GM23338 (cell line): ENCODE data around the gene S100A13. TPM values are rescaled to one million over a fixed set of nuclear protein-coding genes. Genes with fewer than 3 reads are reported as not detected.

Source experiments
- ATAC-seq: fragments of 200-7000 bp; cut with Tn5 transposase; 3 replicates; pipeline ENCODE4 v1.9.1; 2020
- DNase-seq: peaks from one replicate; pipeline ENCODE4 v3.0.0-alpha.2; 2015; ENCODE audit warnings: low spot score
- H2AFZ ChIP-seq: fragments of 200-600 bp; sonication (generic); 2 replicates; pipeline ENCODE4 v1.8.0; 2016; ENCODE audit warnings: antibody characterized with exemption, mild to moderate bottlenecking, moderate library complexity
- H3F3A ChIP-seq: fragments of 200-600 bp; sonication (generic); replicated peaks from 2 replicates; pipeline ENCODE4 v1.8.0; 2017; ENCODE audit warnings: antibody characterized with exemption, mixed run types, low read depth
- H3K27ac ChIP-seq: fragments of 200-600 bp; sonication (generic); 2 replicates; pipeline ENCODE4 v1.6.1; 2016; ENCODE audit warnings: low read depth
- H3K27me3 ChIP-seq: fragments of 200-600 bp; sonication (generic); 2 replicates; pipeline ENCODE4 v1.8.0; 2016; ENCODE audit warnings: mild to moderate bottlenecking, mixed run types, moderate library complexity; ENCODE audit not compliant: insufficient read depth
- H3K36me3 ChIP-seq: fragments of 200-600 bp; sonication (generic); 2 replicates; pipeline ENCODE4 v1.8.0; 2016; ENCODE audit warnings: mild to moderate bottlenecking; ENCODE audit not compliant: insufficient read depth
- H3K4me1 ChIP-seq: fragments of 200-600 bp; sonication (generic); 2 replicates; pipeline ENCODE4 v1.8.0; 2016; ENCODE audit warnings: mild to moderate bottlenecking, moderate library complexity; ENCODE audit not compliant: insufficient read depth
- H3K4me2 ChIP-seq: fragments of 200-600 bp; sonication (generic); 2 replicates; pipeline ENCODE4 v1.7.1; 2017; ENCODE audit warnings: mixed run types
- H3K4me3 ChIP-seq: fragments of 200-600 bp; sonication (generic); 2 replicates; pipeline ENCODE4 v1.6.1; 2016; ENCODE audit warnings: mixed run types
- H3K79me2 ChIP-seq: fragments of 200-600 bp; sonication (generic); replicated peaks from 2 replicates; pipeline ENCODE4 v1.8.0; 2017; ENCODE audit warnings: mild to moderate bottlenecking; ENCODE audit not compliant: insufficient read depth
- H3K9me2 ChIP-seq: fragments of 200-600 bp; sonication (generic); 2 replicates; pipeline ENCODE4 v1.8.0; 2017; ENCODE audit not compliant: insufficient read depth
- H4K20me1 ChIP-seq: fragments of 200-600 bp; sonication (generic); replicated peaks from 2 replicates; pipeline ENCODE4 v1.8.0; 2017; ENCODE audit warnings: mild to moderate bottlenecking; ENCODE audit not compliant: insufficient read depth
- H3K27ac Mint-ChIP-seq: 2 replicates; pipeline ENCODE4 v1.8.0; 2020; ENCODE audit warnings: inconsistent platforms, mild to moderate bottlenecking, moderate library complexity, mixed read lengths
- H3K27me3 Mint-ChIP-seq: 3 replicates; pipeline ENCODE4 v1.8.0; 2022; ENCODE audit warnings: low read depth, mild to moderate bottlenecking, moderate library complexity, mixed read lengths, inconsistent platforms; ENCODE audit not compliant: insufficient read depth, poor library complexity
- H3K36me3 Mint-ChIP-seq: 3 replicates; pipeline ENCODE4 v1.8.0; 2021; ENCODE audit warnings: low read depth, mild to moderate bottlenecking, inconsistent platforms, moderate library complexity, mixed read lengths
- H3K4me1 Mint-ChIP-seq: 3 replicates; pipeline ENCODE4 v1.8.0; 2020; ENCODE audit warnings: mild to moderate bottlenecking, inconsistent platforms, mixed read lengths
- H3K4me3 Mint-ChIP-seq: 3 replicates; pipeline ENCODE4 v1.8.0; 2021; ENCODE audit warnings: moderate library complexity, mild to moderate bottlenecking, inconsistent platforms, mixed read lengths
- H3K9me3 Mint-ChIP-seq: 3 replicates; pipeline ENCODE4 v1.8.0; 2020; ENCODE audit warnings: moderate library complexity, mild to moderate bottlenecking, inconsistent platforms, mixed read lengths
- EZH2phosphoT487 ChIP-seq: fragments of 200-600 bp; sonication (generic); IDR thresholded peaks from one replicate; pipeline ENCODE4 v1.8.1; 2018; ENCODE audit warnings: antibody characterized with exemption; ENCODE audit not compliant: unreplicated experiment
- NANOG ChIP-seq: IDR thresholded peaks from 2 replicates; pipeline ENCODE4 v1.6.1; 2016; ENCODE audit warnings: antibody characterized with exemption, borderline replicate concordance
- REST ChIP-seq: IDR thresholded peaks from one replicate; pipeline ENCODE4 v1.6.1; 2018; ENCODE audit warnings: antibody characterized with exemption; ENCODE audit not compliant: unreplicated experiment
- ZNF114 ChIP-seq: fragments of 250-450 bp; sonication (Bioruptor Pico); IDR thresholded peaks from 2 replicates; pipeline ENCODE4 v1.5.0; 2020; ENCODE audit warnings: mild to moderate bottlenecking, moderate library complexity
- polyA plus RNA-seq: library from polyadenylated mRNA; unstranded; fragments of >200 nt; fragmentation: Nextera tagmentation; extraction: Ambion mirVana; gene quantifications from 2 replicates; pipeline ENCODE4 v1.2.1, GENCODE V29; 2016
- total RNA-seq: library from RNA; depleted of rRNA; stranded (reverse); fragments of >200 nt; shearing (Covaris generic); gene quantifications from 2 replicates; pipeline ENCODE4 v1.2.3, GENCODE V29; 2014
- TF ChIP-seq, protein P1 (sequence below), 2 experiments: fragments of 200-600 bp in 1 of 2; sonication (generic) in 1 of 2; conservative IDR thresholded peaks; 2 replicates each; pipeline versions ENCODE4 v1.5.1 to v1.6.1; 2016 to 2017; ENCODE audit warnings: antibody characterized with exemption in 2 of 2, low read depth in 2 of 2, mild to moderate bottlenecking in 2 of 2, moderate library complexity in 1 of 2

S100A13 gene
- total and polyA plus RNA-seq, 2 experiments from 2014 or later, result 32.7 to 165 TPM

DNA sequence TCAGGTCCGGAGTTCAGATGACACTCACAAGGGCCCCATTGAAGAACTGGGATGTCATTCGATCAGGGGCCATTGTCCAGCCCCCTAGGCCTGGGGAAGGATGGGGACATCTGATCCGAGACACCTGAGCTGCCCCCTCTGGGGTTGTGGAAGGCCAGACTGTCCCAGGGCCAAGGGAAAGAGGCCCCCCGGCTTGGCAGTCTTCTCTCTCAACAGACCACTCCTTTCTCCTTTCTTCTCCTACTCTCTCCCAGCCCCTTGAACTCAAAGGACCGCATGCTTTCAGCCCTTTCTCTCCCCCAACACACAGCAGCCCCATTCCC is 2.0 kb upstream of the S100A13 start:
- no peak for TF ChIP-seq REST
- no peak for DNase-seq

DNA sequence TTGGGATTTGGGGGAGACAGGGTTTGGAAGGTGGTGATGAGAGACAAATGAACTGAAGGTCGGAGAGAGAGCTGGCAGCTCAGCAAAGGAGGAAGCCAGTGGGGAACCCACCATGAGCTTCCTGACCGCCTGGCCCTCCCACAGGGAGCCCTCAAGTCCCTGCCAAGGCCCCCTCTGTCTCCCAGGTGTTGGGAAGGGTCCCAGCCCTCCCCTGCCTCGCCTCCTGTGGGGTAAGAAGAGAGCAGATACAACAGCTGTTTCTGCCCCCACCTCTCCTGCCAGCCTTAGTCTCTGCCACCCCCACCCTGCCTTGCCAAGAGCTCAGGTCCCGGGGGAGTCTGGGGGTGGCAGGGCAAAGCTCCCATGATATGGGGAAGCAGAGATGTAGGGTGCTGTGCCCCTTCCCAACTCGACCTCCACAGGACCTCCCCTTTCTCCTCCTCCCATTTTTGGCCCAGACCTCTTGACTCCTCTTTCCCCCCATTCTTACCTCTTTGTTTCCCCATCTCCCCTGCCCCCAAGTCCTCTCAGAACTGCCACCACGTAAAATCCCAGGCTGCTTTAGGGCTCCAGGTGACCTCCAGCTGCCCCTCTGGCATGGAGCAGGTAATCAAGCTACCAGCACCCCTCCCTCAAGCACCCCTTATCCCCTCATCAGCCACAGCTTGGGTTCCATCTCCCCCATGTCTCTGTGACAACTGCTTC is 1.5 kb upstream of the S100A13 start:
- no peak overlapping the region for H3K27ac ChIP-seq
- H3K9me2 ChIP-seq, result 0 out of 2 replicates have a peak, but pooled peaks cover 3% of the 10 kb centered on the region
- no peak overlapping the region for H3K4me3 Mint-ChIP-seq
- H3K36me3 Mint-ChIP-seq, result peaks cover 31% of the 10 kb centered on the region
- ATAC-seq, result no peak
- no peaks in the 10 kb centered on the region for H3K9me3 Mint-ChIP-seq
- H3F3A ChIP-seq, result peaks cover 8% of the 10 kb centered on the region; the same call in 1 of the 2 replicates
- H4K20me1 ChIP-seq, result no peaks in the 10 kb centered on the region
- peaks cover 11% of the 10 kb centered on the region for H3K4me1 ChIP-seq
- H3K27me3 ChIP-seq, result no peaks in the 10 kb centered on the region
- no peak overlapping the region for H3K27ac Mint-ChIP-seq
- no peak overlapping the region for H3K4me2 ChIP-seq
- H3K79me2 ChIP-seq, result no peaks in the 10 kb centered on the region
- H3K4me3 ChIP-seq, result no peak overlapping the region
- no peak overlapping the region for H2AFZ ChIP-seq
- H3K36me3 ChIP-seq, result no peaks in the 10 kb centered on the region
- H3K27me3 Mint-ChIP-seq, result peaks cover 18% of the 10 kb centered on the region
- no peak for DNase-seq
- H3K4me1 Mint-ChIP-seq, result peaks cover 47% of the 10 kb centered on the region
- TF ChIP-seq NANOG (no peak), ZNF114 (CRISPR knock-in tag) (no peak), EZH2phosphoT487 (no peak), REST (no peak)
- TF ChIP-seq, protein P1, sequence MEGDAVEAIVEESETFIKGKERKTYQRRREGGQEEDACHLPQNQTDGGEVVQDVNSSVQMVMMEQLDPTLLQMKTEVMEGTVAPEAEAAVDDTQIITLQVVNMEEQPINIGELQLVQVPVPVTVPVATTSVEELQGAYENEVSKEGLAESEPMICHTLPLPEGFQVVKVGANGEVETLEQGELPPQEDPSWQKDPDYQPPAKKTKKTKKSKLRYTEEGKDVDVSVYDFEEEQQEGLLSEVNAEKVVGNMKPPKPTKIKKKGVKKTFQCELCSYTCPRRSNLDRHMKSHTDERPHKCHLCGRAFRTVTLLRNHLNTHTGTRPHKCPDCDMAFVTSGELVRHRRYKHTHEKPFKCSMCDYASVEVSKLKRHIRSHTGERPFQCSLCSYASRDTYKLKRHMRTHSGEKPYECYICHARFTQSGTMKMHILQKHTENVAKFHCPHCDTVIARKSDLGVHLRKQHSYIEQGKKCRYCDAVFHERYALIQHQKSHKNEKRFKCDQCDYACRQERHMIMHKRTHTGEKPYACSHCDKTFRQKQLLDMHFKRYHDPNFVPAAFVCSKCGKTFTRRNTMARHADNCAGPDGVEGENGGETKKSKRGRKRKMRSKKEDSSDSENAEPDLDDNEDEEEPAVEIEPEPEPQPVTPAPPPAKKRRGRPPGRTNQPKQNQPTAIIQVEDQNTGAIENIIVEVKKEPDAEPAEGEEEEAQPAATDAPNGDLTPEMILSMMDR (conservative IDR thresholded peaks at IDR 0.05; ENCODE audit: low read depth in 2 of 2), result no peak

More for the DNA sequence above, 2.0 kb upstream of the S100A13 start:
- peaks cover 8% of the 10 kb centered on the region; the same call in 1 of the 2 replicates for H3F3A ChIP-seq
- H3K9me2 ChIP-seq, result 0 out of 2 replicates have a peak, but pooled peaks cover 3% of the 10 kb centered on the region
- Mint-ChIP-seq H3K27me3 (peaks cover 20% of the 10 kb centered on the region), H3K9me3 (no peaks in the 10 kb centered on the region), H3K36me3 (peaks cover 27% of the 10 kb centered on the region), H3K4me1 (peaks cover 42% of the 10 kb centered on the region), H3K27ac (no peak overlapping the region; the same call in 1 of the 2 replicates), H3K4me3 (no peak overlapping the region; the same call in 2 of the 3 replicates)
- peaks cover under 1% of the 10 kb centered on the region for H3K79me2 ChIP-seq
- H3K4me1 ChIP-seq, result peaks cover 11% of the 10 kb centered on the region; the same call in 1 of the 2 replicates
- no peak overlapping the region for H2AFZ ChIP-seq
- H3K36me3 ChIP-seq, result no peaks in the 10 kb centered on the region
- H3K4me3 ChIP-seq, result no peak overlapping the region
- ATAC-seq, result no peak
- H3K4me2 ChIP-seq, result no peak overlapping the region
- no peak overlapping the region for H3K27ac ChIP-seq
- H3K27me3 ChIP-seq, result no peaks in the 10 kb centered on the region
- no peaks in the 10 kb centered on the region for H4K20me1 ChIP-seq
